Memory B cell (primary cell): Measurements from ENCODE around the gene SHISAL1.

ENCODE experiments used
- ATAC-seq: fragments of 150-1000 bp; cut with Tn5 transposase; 2 replicates; pipeline ENCODE4 v1.10.0; 2021; ENCODE audit warnings: low read depth, mild to moderate bottlenecking, moderate library complexity
- DNase-seq, 2 donors: peaks; one replicate each; pipeline ENCODE4 v3.0.0; 2022; ENCODE audit warnings: low spot score in 2 of 2
- H3K27ac Mint-ChIP-seq: one replicate; pipeline ENCODE4 v1.8.0; 2022; ENCODE audit warnings: mild to moderate bottlenecking, moderate library complexity, mixed read lengths
- H3K27me3 Mint-ChIP-seq: one replicate; pipeline ENCODE4 v1.8.0; 2022; ENCODE audit warnings: mixed read lengths
- H3K36me3 Mint-ChIP-seq: one replicate; pipeline ENCODE4 v1.8.0; 2022; ENCODE audit warnings: mild to moderate bottlenecking, mixed read lengths
- H3K4me1 Mint-ChIP-seq: one replicate; pipeline ENCODE4 v1.8.0; 2022; ENCODE audit warnings: mixed read lengths
- H3K4me3 Mint-ChIP-seq: one replicate; pipeline ENCODE4 v1.8.0; 2022; ENCODE audit warnings: mild to moderate bottlenecking, moderate library complexity, mixed read lengths
- H3K9me3 Mint-ChIP-seq: one replicate; pipeline ENCODE4 v1.8.0; 2022; ENCODE audit warnings: mixed read lengths

SHISAL1 gene

DNA sequence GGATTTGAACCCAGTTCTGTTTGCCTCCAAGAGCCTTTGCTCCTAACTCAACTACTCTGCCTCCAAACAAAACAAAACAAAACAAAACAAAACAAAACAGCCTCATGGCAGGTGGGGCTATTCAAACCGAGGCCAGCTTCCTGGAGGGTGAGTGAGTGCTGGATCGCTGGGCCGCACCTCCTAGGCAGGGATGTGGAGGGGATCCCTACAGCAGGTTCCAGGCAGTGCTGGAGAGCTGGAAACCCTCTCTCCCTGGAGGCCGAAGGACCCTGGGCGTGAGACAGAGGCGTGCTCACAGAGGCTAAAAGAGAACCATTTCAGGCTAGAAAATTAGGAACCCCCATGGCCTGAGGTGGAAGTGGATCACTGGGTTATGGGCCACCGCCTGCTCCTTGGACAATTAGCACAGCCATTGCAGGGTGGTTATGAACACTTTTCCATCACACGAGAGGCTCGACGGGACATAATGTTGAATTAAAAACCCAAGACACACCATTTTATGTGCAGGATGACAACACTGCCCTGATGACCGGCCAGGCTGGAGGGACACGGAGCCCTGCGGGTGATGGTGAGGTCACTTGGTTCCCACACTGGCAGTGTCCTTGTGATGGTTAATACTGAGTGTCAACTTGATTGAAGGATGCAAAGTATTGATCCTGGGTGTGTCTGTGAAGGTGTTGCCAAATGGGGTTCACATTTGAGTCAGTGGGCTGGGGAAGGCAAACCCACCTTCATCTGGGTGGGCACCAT lies 35.2 kb downstream of the SHISAL1 start:
- peaks cover 27% of the 10 kb centered on the region for H3K27me3 Mint-ChIP-seq
- H3K9me3 Mint-ChIP-seq: no peaks in the 10 kb centered on the region

DNA sequence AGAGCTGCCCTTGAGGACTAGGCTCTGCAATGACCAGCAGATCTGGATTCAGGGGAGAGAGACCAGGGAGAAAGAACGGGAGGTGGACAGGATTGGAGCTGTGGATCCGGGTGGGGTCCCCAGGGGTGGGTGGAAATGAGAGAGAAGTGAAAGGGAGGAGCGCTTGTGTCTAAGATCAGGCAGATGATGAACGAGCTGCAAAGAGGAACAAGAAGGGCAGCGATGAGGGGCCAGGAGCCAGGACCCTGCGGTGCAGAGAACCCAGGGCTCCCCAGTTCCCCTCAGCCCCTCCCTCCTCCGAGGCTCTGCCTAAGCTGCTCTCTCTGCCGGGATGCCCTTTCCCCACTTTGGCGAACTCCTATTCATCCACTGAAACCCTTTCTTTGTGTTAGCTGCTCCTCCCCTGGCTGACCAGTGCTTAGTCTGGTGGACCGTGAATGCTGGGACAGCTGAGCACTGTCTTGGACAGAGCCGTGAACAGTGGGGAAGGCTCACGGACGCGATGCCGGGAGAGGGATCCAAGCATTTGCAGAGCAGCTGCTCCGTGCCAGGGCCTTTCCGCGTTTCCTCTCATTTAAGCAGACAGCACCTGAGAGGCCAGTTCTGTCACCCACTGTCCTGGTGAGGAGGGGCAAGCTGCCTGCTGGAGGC lies 35.9 kb downstream of the SHISAL1 start:
- Mint-ChIP-seq H3K4me3 (no peak overlapping the region), H3K27me3 (peaks cover 25% of the 10 kb centered on the region), H3K4me1 (peaks cover 7% of the 10 kb centered on the region), H3K27ac (no peak overlapping the region), H3K9me3 (no peaks in the 10 kb centered on the region), H3K36me3 (no peaks in the 10 kb centered on the region)
- no peak for DNase-seq
- no peak for ATAC-seq

More for the DNA sequence above, 35.2 kb downstream of the SHISAL1 start:
- ATAC-seq: no peak
- H3K4me1 Mint-ChIP-seq: peaks cover 7% of the 10 kb centered on the region
- H3K27ac Mint-ChIP-seq: no peak overlapping the region
- no peaks in the 10 kb centered on the region for H3K36me3 Mint-ChIP-seq
- no peak overlapping the region for H3K4me3 Mint-ChIP-seq
- DNase-seq: no peak

DNA sequence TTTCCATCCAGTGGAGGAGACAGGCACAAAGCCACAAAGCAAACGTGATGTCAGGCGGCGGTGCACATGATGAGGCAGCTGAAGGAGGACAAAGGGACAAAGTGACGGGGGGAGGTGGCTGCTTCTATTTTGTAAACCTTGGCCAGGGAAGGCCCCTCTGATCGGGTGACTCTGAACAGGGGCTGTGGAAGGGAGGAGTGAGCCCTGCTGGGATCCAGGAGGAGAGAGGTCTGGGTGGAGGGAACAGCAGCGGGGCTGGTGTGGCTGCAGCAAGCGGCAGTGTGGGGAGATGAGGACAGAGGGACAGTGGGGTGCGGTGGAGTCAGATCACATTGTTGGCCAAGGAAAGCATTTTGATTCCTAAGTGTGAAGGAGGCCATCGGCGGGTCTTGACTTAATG lies 36.7 kb downstream of the SHISAL1 start:
- Mint-ChIP-seq H3K27ac (no peak overlapping the region), H3K27me3 (peaks cover 22% of the 10 kb centered on the region), H3K36me3 (no peaks in the 10 kb centered on the region), H3K4me3 (no peak overlapping the region), H3K9me3 (no peaks in the 10 kb centered on the region), H3K4me1 (peaks cover 7% of the 10 kb centered on the region)
- ATAC-seq (no peak), DNase-seq (no peak)

DNA sequence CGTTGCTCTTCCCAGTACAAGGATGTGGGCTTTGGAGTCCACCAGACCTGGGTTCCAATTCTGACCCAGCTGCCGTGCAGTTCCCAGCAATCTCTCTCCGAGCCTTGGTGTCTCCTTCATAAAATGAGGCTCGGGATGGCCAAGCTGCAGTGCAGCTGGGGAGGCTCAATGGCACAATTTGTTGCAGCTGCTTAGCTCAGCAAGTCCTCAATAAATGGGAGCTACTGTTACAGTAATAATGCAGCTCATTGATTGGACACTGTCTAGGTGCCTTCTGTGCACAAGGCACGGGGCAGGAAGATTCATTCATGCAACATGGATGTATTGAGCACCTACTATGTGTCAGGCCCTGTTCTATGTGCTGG lies 37.1 kb downstream of the SHISAL1 start:
- H3K27me3 Mint-ChIP-seq: peaks cover 20% of the 10 kb centered on the region
- no peak for ATAC-seq
- H3K4me3 Mint-ChIP-seq: no peak overlapping the region
- H3K36me3 Mint-ChIP-seq: no peaks in the 10 kb centered on the region
- H3K4me1 Mint-ChIP-seq: peaks cover 7% of the 10 kb centered on the region
- DNase-seq: no peak
- no peaks in the 10 kb centered on the region for H3K9me3 Mint-ChIP-seq
- no peak overlapping the region for H3K27ac Mint-ChIP-seq

DNA sequence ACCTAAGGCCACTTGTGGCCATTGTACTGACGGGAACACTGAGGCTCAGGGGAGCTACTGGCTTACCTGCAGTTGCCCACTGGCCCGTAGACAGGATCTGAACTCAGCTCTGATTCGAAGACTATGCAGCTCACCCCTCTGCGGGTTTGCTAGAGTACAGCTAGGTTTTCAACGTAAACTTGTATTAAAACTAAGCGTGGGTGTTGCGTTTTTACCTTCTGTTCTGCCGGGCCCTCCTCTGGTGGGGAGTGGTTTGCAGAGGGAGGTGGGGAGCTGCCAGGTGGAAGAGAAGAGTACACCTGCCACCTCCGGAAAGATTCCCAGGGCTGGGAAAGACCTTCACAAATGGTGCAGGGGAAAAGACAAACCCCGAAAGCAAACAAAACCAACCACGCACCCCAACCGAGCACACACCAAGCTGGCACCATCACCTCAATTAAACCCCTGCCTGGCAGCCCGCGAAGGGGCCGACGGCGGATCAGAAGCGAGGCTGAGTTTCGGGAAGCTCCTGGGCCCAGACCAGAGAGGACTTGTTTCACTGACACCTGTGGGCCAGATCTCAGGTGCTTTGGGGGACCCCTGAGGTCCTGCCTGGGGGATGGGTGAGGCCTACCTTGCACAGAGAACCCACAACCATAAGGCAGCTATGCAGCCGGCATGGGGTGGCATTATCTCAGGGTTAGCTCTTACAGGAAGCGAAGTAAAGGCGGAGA lies 37.7 kb downstream of the SHISAL1 start:
- peaks cover 18% of the 10 kb centered on the region for H3K27me3 Mint-ChIP-seq
- ATAC-seq (no peak), DNase-seq (no peak)
- H3K27ac Mint-ChIP-seq: no peak overlapping the region
- peaks cover 7% of the 10 kb centered on the region for H3K4me1 Mint-ChIP-seq
- no peaks in the 10 kb centered on the region for H3K36me3 Mint-ChIP-seq
- no peak overlapping the region for H3K4me3 Mint-ChIP-seq
- no peaks in the 10 kb centered on the region for H3K9me3 Mint-ChIP-seq

DNA sequence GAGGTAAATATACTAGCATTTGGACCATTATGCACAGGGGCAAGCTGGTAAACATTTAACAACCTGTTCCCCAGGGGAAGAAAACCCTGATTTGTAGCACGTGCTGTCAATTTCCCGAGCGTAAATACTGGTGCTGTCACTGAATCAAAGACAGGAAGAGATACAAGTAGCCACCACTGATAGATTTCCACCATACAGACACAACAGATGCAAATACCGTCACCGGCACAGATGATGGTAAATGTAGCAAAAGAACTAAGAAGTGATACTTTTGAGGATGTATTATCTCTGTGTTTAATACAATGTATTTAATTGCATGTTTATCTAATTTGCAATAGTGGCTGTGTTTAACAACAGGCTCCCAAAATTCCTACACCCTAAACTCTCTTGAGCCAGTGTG lies 39.6 kb downstream of the SHISAL1 start:
- Mint-ChIP-seq H3K36me3 (no peaks in the 10 kb centered on the region), H3K27ac (no peak overlapping the region), H3K9me3 (no peaks in the 10 kb centered on the region), H3K4me3 (no peak overlapping the region), H3K4me1 (peaks cover 5% of the 10 kb centered on the region), H3K27me3 (peaks cover 12% of the 10 kb centered on the region)
- ATAC-seq (peak; percentile 45), DNase-seq (no peak)

DNA sequence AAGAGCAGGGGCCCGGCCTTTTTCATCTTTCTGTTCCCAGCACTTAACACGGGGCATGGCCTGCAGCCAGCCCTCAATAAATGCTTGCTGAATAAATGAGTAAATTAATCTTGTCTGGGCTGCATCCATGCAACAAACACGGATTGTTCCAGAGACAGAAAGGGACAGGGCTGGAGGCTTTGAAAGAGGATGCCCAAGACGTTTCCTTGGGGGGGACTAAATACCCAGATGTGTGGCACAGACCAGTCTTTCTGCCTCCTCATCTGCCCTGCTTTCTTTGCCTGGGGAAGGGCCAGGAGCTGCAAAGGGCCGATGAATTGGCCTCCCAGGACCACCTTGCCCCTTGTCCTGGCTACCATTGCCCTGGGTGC lies 40.4 kb downstream of the SHISAL1 start:
- no peaks in the 10 kb centered on the region for H3K36me3 Mint-ChIP-seq
- H3K9me3 Mint-ChIP-seq: no peaks in the 10 kb centered on the region
- H3K27ac Mint-ChIP-seq: no peak overlapping the region
- H3K4me3 Mint-ChIP-seq: no peak overlapping the region
- ATAC-seq (no peak), DNase-seq (no peak)
- peaks cover 4% of the 10 kb centered on the region for H3K4me1 Mint-ChIP-seq
- H3K27me3 Mint-ChIP-seq: peaks cover 19% of the 10 kb centered on the region

DNA sequence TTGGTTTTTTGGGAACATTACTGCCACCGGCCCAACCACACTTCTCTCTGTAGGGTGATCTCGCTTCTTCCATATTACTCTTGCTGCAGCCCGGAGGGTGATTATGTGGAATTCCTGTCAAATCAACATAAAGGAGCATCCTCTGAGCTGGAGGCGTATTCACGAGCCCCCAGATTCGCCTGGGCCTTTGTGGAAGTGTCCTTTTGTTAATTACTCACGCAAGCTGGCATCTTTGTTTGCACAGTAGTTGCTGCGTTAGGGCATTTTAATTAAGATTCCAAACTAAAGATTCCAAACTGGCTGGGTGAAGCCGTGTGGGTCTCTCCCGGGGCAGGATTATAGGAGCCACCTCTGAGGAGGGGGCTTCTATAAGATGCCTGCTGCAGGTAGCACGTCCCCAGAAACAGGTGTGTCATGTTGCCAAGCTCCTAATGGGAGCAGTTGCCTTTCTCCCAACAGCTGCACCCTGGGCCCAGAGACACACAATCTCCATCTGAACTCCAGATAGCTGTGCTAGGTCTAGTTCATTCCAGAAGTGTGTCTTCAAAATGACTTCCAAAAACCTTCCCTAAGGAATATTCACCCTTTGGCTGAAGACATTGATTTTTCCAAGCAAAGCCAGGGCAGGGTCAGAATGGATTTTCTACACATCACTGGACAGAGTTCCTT lies 40.9 kb downstream of the SHISAL1 start:
- ATAC-seq (no peak), DNase-seq (no peak)
- Mint-ChIP-seq H3K9me3 (no peaks in the 10 kb centered on the region), H3K27ac (no peak overlapping the region), H3K4me1 (peaks cover 4% of the 10 kb centered on the region), H3K4me3 (no peak overlapping the region), H3K36me3 (no peaks in the 10 kb centered on the region), H3K27me3 (peaks cover 19% of the 10 kb centered on the region)

DNA sequence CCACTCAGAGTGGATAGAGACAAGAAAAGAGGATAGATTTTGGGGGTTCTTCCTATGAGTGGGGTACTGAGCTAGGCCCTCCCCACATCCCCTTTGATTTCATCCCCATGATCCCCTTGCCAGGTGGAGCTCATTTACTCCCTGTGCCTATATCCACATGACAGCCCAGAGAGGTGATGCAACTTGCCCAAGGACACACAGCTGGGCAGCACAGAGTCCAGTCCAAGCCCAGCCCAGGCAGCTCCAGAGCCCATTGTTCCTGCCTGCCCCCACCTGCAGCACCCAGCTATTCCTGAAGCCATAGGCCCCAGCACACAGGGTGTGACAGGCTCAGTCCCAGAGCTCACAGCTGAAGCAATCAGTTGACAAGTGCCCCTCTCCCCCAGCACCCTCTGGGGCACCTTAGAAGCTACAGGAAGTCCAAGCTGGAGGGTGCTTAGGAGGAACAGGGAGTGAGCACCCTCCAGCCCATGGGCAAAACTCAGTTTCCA lies 41.7 kb downstream of the SHISAL1 start:
- H3K27ac Mint-ChIP-seq: no peak overlapping the region
- H3K9me3 Mint-ChIP-seq: no peaks in the 10 kb centered on the region
- H3K36me3 Mint-ChIP-seq: no peaks in the 10 kb centered on the region
- peaks cover 15% of the 10 kb centered on the region for H3K27me3 Mint-ChIP-seq
- no peak for DNase-seq
- H3K4me3 Mint-ChIP-seq: no peak overlapping the region
- H3K4me1 Mint-ChIP-seq: peaks cover 4% of the 10 kb centered on the region
- no peak for ATAC-seq

DNA sequence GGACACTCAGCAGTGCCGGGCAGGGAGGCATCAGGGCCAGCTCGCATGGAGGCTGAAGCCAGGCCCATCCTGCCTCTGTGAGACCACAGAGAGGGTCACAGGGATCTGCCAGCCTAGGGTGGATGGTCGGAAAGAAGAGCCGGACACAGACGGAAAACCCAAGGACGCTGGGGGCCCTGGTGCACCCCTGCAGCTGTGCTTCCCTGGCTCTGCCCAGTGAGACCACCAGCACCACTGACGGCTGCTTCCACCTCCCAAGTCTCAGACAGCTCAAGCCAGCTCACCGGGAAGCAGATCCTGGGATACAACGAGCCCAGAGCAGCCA lies 42.2 kb downstream of the SHISAL1 start:
- H3K36me3 Mint-ChIP-seq: no peaks in the 10 kb centered on the region
- no peak overlapping the region for H3K27ac Mint-ChIP-seq
- no peak for DNase-seq
- H3K27me3 Mint-ChIP-seq: peaks cover 14% of the 10 kb centered on the region
- H3K4me3 Mint-ChIP-seq: no peak overlapping the region
- no peak for ATAC-seq
- peaks cover 4% of the 10 kb centered on the region for H3K4me1 Mint-ChIP-seq
- H3K9me3 Mint-ChIP-seq: no peaks in the 10 kb centered on the region

DNA sequence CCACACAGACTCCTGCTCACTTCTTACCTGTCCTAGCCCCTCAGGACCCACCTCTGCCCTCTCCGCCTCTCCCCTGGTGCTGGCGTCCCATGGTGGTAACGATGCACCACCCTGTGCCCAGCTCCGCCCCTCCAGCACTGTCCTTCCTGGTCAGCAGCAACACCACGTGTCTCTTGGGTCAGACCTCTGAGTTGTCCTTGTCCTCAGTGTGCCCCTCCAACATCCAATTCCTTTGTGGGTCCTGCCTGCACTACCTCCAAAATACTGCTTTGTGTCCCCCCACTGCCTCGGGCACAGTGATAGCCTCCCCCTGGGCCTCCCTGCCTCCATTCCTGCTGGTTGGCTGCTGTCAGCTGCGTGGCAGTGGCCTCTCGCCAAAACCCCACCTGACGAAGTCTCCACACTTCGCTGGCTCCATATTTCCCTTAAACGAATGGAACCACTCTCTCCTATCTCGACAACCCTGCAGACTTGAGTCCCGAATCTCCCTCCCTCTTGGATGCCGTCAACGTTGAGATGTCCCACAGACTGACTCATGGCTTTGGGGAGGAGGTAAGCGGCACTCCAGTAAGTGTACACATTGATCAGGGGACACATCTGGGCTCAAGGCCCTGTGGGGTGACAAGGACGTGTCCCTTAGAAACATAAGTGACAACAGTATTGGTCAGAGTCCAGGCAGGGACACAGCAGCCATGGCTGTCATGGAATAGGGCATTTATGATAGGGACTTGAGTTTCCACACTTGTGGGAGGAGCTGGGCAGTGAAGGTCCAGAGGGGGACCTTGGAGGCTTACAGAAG lies 42.8 kb downstream of the SHISAL1 start:
- Mint-ChIP-seq H3K4me1 (peaks cover 4% of the 10 kb centered on the region), H3K4me3 (no peak overlapping the region), H3K27me3 (peaks cover 14% of the 10 kb centered on the region), H3K9me3 (no peaks in the 10 kb centered on the region), H3K27ac (no peak overlapping the region), H3K36me3 (no peaks in the 10 kb centered on the region)
- no peak for ATAC-seq
- no peak for DNase-seq

DNA sequence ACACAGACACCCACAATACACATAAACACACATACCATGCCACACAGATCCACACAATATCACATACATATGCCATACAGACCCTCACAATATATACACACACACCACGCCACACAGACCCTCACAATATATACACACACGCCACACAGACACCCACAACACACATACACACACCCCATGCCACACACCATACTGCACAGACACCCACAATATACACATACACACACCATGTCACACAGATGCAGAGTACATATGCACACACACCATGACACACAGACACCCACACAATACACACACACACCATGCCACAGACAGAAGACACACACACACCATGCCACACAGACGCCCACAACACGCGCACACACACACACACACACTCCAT lies 43.6 kb downstream of the SHISAL1 start:
- H3K4me3 Mint-ChIP-seq: no peak overlapping the region
- ATAC-seq (no peak), DNase-seq (no peak)
- no peaks in the 10 kb centered on the region for H3K36me3 Mint-ChIP-seq
- H3K27me3 Mint-ChIP-seq: peaks cover 12% of the 10 kb centered on the region
- peaks cover 4% of the 10 kb centered on the region for H3K4me1 Mint-ChIP-seq
- H3K27ac Mint-ChIP-seq: no peak overlapping the region
- H3K9me3 Mint-ChIP-seq: no peaks in the 10 kb centered on the region

DNA sequence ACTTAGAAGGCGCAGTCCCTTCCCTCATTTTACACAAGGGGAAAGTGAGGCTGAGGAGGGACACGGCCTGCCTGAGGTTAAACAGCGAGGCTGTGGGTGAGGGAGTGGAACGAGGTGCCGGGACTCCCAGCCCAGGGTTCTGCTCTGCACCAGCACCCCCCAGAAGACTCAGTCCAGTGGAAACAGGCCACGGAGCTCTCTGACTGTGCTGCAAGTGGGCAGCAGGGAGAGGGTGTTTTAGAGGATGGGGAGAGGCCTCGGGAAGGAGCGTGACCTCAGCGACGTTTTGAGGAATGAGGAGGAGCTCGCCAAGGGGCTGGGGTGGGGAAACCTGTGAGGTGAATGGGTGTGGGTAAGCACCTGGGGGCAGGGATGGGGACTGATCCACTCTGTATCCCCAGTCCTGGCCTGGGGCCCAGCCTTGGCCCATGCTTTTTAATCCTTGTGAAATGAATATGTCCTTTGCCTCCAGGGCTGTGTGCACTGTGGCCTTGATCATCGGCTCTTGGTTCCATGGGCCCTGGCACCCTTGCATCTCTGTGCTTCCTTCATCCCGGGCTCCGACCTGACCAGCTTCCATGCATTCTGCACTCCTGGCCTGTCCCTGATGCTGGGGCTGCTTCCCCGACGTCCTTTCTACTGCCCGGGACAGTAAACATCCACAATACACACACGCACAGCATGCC lies 44.2 kb downstream of the SHISAL1 start:
- ATAC-seq (no peak), DNase-seq (no peak)
- H3K4me3 Mint-ChIP-seq: no peak overlapping the region
- H3K9me3 Mint-ChIP-seq: no peaks in the 10 kb centered on the region
- peaks cover 4% of the 10 kb centered on the region for H3K4me1 Mint-ChIP-seq
- H3K27ac Mint-ChIP-seq: no peak overlapping the region
- no peaks in the 10 kb centered on the region for H3K36me3 Mint-ChIP-seq
- H3K27me3 Mint-ChIP-seq: peaks cover 12% of the 10 kb centered on the region
